ENCODE measurements around the gene KRT9. TPM values are rescaled to one million over a fixed set of nuclear protein-coding genes. Genes with fewer than 3 reads are reported as not detected.
A peak's percentile ranks its signal among the peaks of the same experiment; 100 is the strongest.

Gene KRT9
- polyA plus RNA-seq, 3 donors = not detected

DNA sequence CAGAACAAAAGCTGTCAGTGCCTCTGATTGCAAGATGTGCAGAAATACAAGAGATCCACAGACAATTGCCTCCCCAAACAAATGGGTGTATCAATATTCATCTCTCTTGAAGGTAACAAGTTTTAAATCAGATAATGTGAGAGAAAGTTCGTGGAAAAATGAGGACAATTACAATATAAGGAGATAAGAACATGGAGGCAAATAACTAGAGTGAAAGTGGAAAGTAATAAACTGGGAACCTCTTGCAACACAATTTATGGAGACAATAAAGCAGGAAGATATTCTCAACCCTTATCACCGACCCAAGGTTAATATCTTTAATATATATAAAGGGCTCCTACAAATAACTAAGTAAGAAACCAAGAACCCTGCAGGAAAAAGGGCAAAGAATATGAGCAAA, 29.5 kb downstream of the KRT9 start:
- Histone ChIP-seq H3K4me3 (replicated peaks in 1 of 3; ENCODE audit: low read depth in 2 of 3, low read length in 3 of 3) (no peak overlapping the region), H3K27ac (ENCODE audit: low read depth in 1 of 2, low read length in 2 of 2) (no peak overlapping the region), H2AFZ (ENCODE audit: insufficient read depth, low read depth, low read length, poor library complexity, severe bottlenecking) (no peak overlapping the region), H3K36me3 (replicated peaks in 1 of 2; ENCODE audit: control insufficient read depth in 1 of 2, insufficient read depth in 2 of 2, low read length in 2 of 2) (no peaks in the 10 kb centered on the region), H3K9me3 (replicated peaks in 1 of 2; ENCODE audit: control insufficient read depth in 1 of 2, insufficient read depth in 1 of 2, low read length in 2 of 2) (peaks cover 3 to 7% of the 10 kb centered on the region in 2 donors), H3K9ac (ENCODE audit: insufficient read depth, low read length, poor library complexity, severe bottlenecking) (no peak overlapping the region), H3K27me3 (ENCODE audit: control insufficient read depth in 2 of 2, insufficient read depth in 2 of 2, low read length in 2 of 2) (no peaks in the 10 kb centered on the region), H3K4me1 (ENCODE audit: control insufficient read depth in 1 of 2, insufficient read depth in 2 of 2, low read length in 2 of 2) (no peaks in the 10 kb centered on the region), H3K4me2 (replicated peaks; ENCODE audit: extremely low read depth, low read length, poor library complexity, severe bottlenecking) (no peak overlapping the region), H3K79me2 (ENCODE audit: insufficient read depth, low read length) (no peaks in the 10 kb centered on the region), H4K20me1 (ENCODE audit: insufficient read depth, low read length) (no peaks in the 10 kb centered on the region)
- intact Hi-C loops (cut with micrococcal nuclease) = loop anchor here (10.0 kb wide), 1 partner anchor 638 kb away; no protein-coding TSS in a partner anchor
- H3K36me3 Mint-ChIP-seq = peaks cover 0 to under 1% of the 10 kb centered on the region in 2 donors
- H3K9me3 Mint-ChIP-seq = peaks cover 4 to 10% (median 7%) of the 10 kb centered on the region in 7 donors
- TF ChIP-seq, protein P1, sequence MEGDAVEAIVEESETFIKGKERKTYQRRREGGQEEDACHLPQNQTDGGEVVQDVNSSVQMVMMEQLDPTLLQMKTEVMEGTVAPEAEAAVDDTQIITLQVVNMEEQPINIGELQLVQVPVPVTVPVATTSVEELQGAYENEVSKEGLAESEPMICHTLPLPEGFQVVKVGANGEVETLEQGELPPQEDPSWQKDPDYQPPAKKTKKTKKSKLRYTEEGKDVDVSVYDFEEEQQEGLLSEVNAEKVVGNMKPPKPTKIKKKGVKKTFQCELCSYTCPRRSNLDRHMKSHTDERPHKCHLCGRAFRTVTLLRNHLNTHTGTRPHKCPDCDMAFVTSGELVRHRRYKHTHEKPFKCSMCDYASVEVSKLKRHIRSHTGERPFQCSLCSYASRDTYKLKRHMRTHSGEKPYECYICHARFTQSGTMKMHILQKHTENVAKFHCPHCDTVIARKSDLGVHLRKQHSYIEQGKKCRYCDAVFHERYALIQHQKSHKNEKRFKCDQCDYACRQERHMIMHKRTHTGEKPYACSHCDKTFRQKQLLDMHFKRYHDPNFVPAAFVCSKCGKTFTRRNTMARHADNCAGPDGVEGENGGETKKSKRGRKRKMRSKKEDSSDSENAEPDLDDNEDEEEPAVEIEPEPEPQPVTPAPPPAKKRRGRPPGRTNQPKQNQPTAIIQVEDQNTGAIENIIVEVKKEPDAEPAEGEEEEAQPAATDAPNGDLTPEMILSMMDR (IDR thresholded peaks at IDR 0.05) = no peak
- no CpG with 5 or more reads among the region's 2 CpGs for WGBS (ENCODE audit: insufficient coverage)
- no peak overlapping the region for H3K4me3 Mint-ChIP-seq
- H3K27me3 Mint-ChIP-seq (ENCODE audit: low read depth in 3 of 3) = peaks cover 3 to 14% (median 10%) of the 10 kb centered on the region in 3 donors
- DNase-seq = no peak
- no peak overlapping the region for H3K27ac Mint-ChIP-seq
- no peaks in the 10 kb centered on the region for H3K4me1 Mint-ChIP-seq

DNA sequence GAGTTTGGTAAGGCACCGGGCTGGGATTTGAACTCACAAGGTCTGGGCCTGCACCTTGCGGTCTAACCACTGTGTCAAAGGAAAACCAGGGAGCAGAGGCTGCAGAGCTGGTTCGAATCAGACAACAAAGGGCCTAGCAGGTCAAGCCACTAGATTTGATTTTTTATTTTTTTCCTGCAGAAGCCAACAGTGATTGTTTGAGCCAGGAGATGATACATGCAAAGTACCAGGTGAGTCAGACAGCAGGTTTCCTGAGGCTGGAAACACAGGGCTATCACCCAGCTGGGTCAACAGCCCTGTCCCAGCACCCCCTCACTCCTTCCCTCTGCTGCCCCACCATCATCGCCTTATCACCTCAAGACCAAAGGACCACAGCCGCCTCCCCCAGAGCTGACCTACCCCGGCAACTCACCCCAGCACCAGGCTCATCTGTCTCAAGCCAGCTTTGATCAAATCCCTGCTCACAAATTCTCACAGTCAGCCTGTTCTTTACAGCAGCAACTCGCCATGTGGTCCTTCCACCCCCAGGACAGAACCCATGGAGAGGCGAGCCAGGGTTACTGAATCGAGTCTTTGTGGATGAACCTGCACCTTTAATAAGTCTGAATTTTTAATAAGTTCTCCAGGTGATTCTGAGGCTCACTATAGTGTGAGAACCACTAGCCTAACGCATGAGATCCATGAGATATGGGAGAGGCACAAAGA, 30.8 kb downstream of the KRT9 start:
- no peak overlapping the region for H3K4me3 Mint-ChIP-seq
- Histone ChIP-seq H3K27ac (ENCODE audit: low read depth in 1 of 2, low read length in 2 of 2) (no peak overlapping the region), H3K4me2 (replicated peaks; ENCODE audit: extremely low read depth, low read length, poor library complexity, severe bottlenecking) (no peak overlapping the region), H3K36me3 (replicated peaks in 1 of 2; ENCODE audit: control insufficient read depth in 1 of 2, insufficient read depth in 2 of 2, low read length in 2 of 2) (no peaks in the 10 kb centered on the region), H3K4me1 (ENCODE audit: control insufficient read depth in 1 of 2, insufficient read depth in 2 of 2, low read length in 2 of 2) (no peaks in the 10 kb centered on the region), H4K20me1 (ENCODE audit: insufficient read depth, low read length) (no peaks in the 10 kb centered on the region), H3K4me3 (replicated peaks in 1 of 3; ENCODE audit: low read depth in 2 of 3, low read length in 3 of 3) (no peak overlapping the region), H2AFZ (ENCODE audit: insufficient read depth, low read depth, low read length, poor library complexity, severe bottlenecking) (no peak overlapping the region), H3K9me3 (replicated peaks in 1 of 2; ENCODE audit: control insufficient read depth in 1 of 2, insufficient read depth in 1 of 2, low read length in 2 of 2) (no peaks in the 10 kb centered on the region), H3K27me3 (ENCODE audit: control insufficient read depth in 2 of 2, insufficient read depth in 2 of 2, low read length in 2 of 2) (no peaks in the 10 kb centered on the region), H3K9ac (ENCODE audit: insufficient read depth, low read length, poor library complexity, severe bottlenecking) (no peak overlapping the region), H3K79me2 (ENCODE audit: insufficient read depth, low read length) (no peaks in the 10 kb centered on the region)
- DNase-seq = no peak
- H3K9me3 Mint-ChIP-seq = no peaks in the 10 kb centered on the region
- peaks cover 11 to 21% (median 12%) of the 10 kb centered on the region in 3 donors for H3K27me3 Mint-ChIP-seq (ENCODE audit: low read depth in 3 of 3)
- TF ChIP-seq, protein P1 (IDR thresholded peaks at IDR 0.05) = no peak
- 89% methylated on average over 10 of the region's 10 CpGs for WGBS (ENCODE audit: insufficient coverage)
- no peaks in the 10 kb centered on the region for H3K4me1 Mint-ChIP-seq
- peak overlapping the region in 1 of 7 donors; percentile 32 for H3K27ac Mint-ChIP-seq
- H3K36me3 Mint-ChIP-seq = no peaks in the 10 kb centered on the region
- intact Hi-C loops (cut with micrococcal nuclease) = loop anchor here (10.0 kb wide), 1 partner anchor 636 kb away; no protein-coding TSS in a partner anchor

Data from CD14-positive monocyte (primary cell).